PC-9 (cell line): ENCODE measurements around the gene IVD. TPM values are rescaled to one million over a fixed set of nuclear protein-coding genes. Genes with fewer than 3 reads are reported as not detected.

Experiments used
- BruUV-seq: library from RNA; stranded (reverse); fragments of 400-500 nt; replicated peaks from 2 replicates; lab custom pipeline; 2021; lab: Mats Ljungman, UMichigan
- CTCF ChIA-PET: fragments of 300-600 bp; sonication (Branson Sonifier 250); formaldehyde crosslinking; loops from one replicate; lab custom pipeline; 2022; ENCODE audit warnings: antibody characterized with exemption; lab: Charles Lee
- POLR2A ChIA-PET: fragments of 300-600 bp; sonication (Branson Sonifier 250); formaldehyde crosslinking; loops from one replicate; lab custom pipeline; 2022; ENCODE audit warnings: antibody characterized with exemption; ENCODE audit not compliant: unreplicated experiment; lab: Charles Lee
- DNase-seq, 2 experiments: peaks; one replicate each; pipeline versions ENCODE4 v3.0.0 to v3.0.0-alpha.2; 2015 to 2022; ENCODE audit warnings: mixed read lengths in 1 of 2
- H2AFZ ChIP-seq: fragments of 200-600 bp; sonication (generic); 2 replicates; pipeline ENCODE4 v1.8.1; 2017; ENCODE audit warnings: antibody characterized with exemption
- H3F3A ChIP-seq: fragments of 200-600 bp; sonication (generic); 2 replicates; pipeline ENCODE4 v1.8.1; 2017; ENCODE audit warnings: antibody characterized with exemption, mild to moderate bottlenecking, low read depth; ENCODE audit not compliant: insufficient read depth
- H3K27ac ChIP-seq: fragments of 200-600 bp; sonication (generic); 2 replicates; pipeline ENCODE4 v1.6.1; 2016; ENCODE audit warnings: mixed run types
- H3K27me3 ChIP-seq: fragments of 200-600 bp; sonication (generic); 2 replicates; pipeline ENCODE4 v1.6.1; 2016; ENCODE audit warnings: low read depth, mixed run types; ENCODE audit not compliant: insufficient read depth
- H3K36me3 ChIP-seq: fragments of 200-600 bp; sonication (generic); 2 replicates; pipeline ENCODE4 v1.6.1; 2016; ENCODE audit warnings: low read depth, mixed run types
- H3K4me1 ChIP-seq: fragments of 200-600 bp; sonication (generic); replicated peaks from 2 replicates; pipeline ENCODE4 v1.6.1; 2016; ENCODE audit warnings: mixed run types; ENCODE audit not compliant: insufficient read depth
- H3K4me2 ChIP-seq: fragments of 200-600 bp; sonication (generic); 2 replicates; pipeline ENCODE4 v1.6.1; 2017; ENCODE audit warnings: mixed run types
- H3K4me3 ChIP-seq: fragments of 200-600 bp; sonication (generic); 2 replicates; pipeline ENCODE4 v1.6.1; 2016; ENCODE audit warnings: mixed run types
- H3K79me2 ChIP-seq: fragments of 200-600 bp; sonication (generic); 2 replicates; pipeline ENCODE4 v1.6.1; 2017; ENCODE audit warnings: low read depth, mixed run types
- H3K9me2 ChIP-seq: fragments of 200-600 bp; sonication (generic); 2 replicates; pipeline ENCODE4 v1.8.1; 2017; ENCODE audit warnings: mild to moderate bottlenecking; ENCODE audit not compliant: insufficient read depth
- H3K9me3 ChIP-seq: fragments of 200-600 bp; sonication (generic); 2 replicates; pipeline ENCODE4 v1.8.1; 2016; ENCODE audit warnings: low read depth; ENCODE audit not compliant: insufficient read depth
- H4K20me1 ChIP-seq: fragments of 200-600 bp; sonication (generic); 2 replicates; pipeline ENCODE4 v1.8.1; 2017; ENCODE audit not compliant: insufficient read depth
- EZH2 ChIP-seq: fragments of 200-600 bp; sonication (generic); IDR thresholded peaks from 2 replicates; pipeline ENCODE4 v1.8.0; 2017; ENCODE audit warnings: antibody characterized with exemption, low read depth
- intact Hi-C: fragments of 100-400 bp; cut with micrococcal nuclease; formaldehyde crosslinking; loops from one replicate; pipeline ENCODE4 v1.10.0; 2022; ENCODE audit not compliant: unreplicated experiment
- total RNA-seq: library from RNA; stranded (reverse); gene quantifications from 2 replicates; pipeline ENCODE4 v1.2.3, GENCODE V29; 2021
- TF ChIP-seq, protein P1 (sequence below): fragments of 200-600 bp; sonication (generic); conservative IDR thresholded peaks from 2 replicates; pipeline ENCODE4 v1.6.1; 2017; ENCODE audit warnings: mixed run types, antibody characterized with exemption, mild to moderate bottlenecking, moderate library complexity

The IVD gene
- total RNA-seq, 1 experiment from 2014 or later: 82.5 TPM

DNA sequence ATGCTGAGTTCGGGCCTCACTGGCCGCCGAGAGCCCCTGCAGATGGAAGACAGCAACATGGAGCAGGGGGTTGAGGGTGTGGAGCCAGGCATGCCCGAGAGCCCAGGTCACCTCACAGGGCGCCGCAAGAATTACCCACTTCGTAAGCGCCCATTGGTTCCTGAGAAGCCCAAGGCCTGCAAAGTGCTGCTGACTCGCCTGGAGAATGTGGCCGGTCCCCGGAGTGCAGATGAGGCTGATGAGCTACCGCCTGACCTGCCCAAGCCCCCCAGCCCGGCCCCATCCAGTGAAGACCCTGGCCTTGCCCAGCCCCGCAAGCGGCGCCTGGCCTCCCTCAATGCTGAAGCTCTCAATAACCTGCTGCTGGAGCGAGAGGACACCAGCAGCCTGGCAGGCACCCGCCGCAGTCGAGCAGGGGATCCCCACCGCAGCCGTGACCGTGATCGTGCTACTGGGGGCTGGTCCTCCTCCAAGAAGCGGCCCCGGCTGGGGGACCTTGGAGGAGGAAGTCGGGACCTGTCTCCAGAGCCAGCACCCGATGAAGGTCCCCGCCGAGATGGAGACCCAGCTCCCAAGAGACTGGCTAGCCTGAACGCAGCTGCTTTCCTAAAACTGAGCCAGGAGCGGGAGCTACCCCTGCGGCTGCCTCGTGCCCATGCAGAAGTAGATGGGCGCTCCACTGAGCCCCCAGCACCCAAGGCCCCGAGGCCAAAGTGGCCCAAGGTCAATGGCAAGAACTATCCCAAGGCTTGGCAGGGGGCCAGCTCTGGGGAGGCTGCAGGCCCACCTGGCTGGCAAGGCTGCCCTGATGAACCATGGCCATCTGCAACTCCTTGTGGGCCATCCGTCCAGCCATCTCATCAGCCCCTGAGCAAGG is 53.1 kb downstream of the IVD start:
- TF ChIP-seq, protein P1, sequence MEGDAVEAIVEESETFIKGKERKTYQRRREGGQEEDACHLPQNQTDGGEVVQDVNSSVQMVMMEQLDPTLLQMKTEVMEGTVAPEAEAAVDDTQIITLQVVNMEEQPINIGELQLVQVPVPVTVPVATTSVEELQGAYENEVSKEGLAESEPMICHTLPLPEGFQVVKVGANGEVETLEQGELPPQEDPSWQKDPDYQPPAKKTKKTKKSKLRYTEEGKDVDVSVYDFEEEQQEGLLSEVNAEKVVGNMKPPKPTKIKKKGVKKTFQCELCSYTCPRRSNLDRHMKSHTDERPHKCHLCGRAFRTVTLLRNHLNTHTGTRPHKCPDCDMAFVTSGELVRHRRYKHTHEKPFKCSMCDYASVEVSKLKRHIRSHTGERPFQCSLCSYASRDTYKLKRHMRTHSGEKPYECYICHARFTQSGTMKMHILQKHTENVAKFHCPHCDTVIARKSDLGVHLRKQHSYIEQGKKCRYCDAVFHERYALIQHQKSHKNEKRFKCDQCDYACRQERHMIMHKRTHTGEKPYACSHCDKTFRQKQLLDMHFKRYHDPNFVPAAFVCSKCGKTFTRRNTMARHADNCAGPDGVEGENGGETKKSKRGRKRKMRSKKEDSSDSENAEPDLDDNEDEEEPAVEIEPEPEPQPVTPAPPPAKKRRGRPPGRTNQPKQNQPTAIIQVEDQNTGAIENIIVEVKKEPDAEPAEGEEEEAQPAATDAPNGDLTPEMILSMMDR: no peak
- no peak for TF ChIP-seq EZH2
- H3K79me2 ChIP-seq: peaks cover 32% of the 10 kb centered on the region
- H3K4me3 ChIP-seq: no peak overlapping the region
- no peak overlapping the region for H3K27ac ChIP-seq
- H3K4me2 ChIP-seq: no peak overlapping the region
- no peaks in the 10 kb centered on the region for H3K27me3 ChIP-seq
- H3K36me3 ChIP-seq: no peaks in the 10 kb centered on the region
- no peaks in the 10 kb centered on the region for H3K9me3 ChIP-seq
- ChIA-PET POLR2A (no interaction called here), CTCF (interaction anchor here (0.6 kb wide), 1 partner anchor 55 kb away, joined by 3 read pairs; no protein-coding TSS in a partner anchor)
- BruUV-seq: no TSS peak
- no peak overlapping the region for H2AFZ ChIP-seq
- intact Hi-C loops: no loop called here
- peaks cover 8% of the 10 kb centered on the region; the same call in 1 of the 2 replicates for H3F3A ChIP-seq
- no peak for DNase-seq
- peaks cover 16% of the 10 kb centered on the region for H4K20me1 ChIP-seq
- peaks cover 27% of the 10 kb centered on the region for H3K4me1 ChIP-seq
- no peaks in the 10 kb centered on the region for H3K9me2 ChIP-seq

DNA sequence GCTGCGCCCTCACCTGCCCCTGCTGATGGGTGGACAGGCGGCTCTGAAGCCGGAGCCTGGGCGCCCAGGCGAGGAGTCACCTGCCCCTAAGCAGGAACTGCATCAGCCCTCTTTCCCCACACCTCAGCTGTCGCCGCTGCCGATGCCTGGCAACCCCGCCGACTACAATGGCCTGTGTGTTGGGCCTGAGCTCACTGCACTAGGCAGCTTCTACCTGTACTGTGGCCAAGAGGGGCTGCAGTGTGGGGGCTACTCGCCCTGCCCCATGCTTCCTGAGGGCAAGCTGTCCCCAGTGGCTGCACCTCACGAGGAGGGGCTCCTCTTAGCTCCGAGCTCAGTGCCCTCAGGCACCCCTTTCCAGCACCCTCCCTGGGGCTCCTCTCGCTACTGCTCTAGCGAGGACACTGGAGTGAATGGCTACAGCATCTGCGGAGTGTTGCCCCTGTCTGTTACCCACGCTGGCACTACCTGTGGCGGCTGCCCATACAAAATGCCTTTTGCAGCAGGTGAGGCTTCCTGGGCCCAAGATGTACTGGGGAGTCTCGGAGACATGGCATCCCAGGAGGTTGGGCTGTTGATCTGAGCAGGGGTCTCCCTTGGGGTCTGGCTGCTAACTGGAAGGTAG is 53.9 kb downstream of the IVD start:
- no peaks in the 10 kb centered on the region for H3K9me2 ChIP-seq
- H4K20me1 ChIP-seq: peaks cover 13% of the 10 kb centered on the region
- H3F3A ChIP-seq: peaks cover 6% of the 10 kb centered on the region; the same call in 1 of the 2 replicates
- intact Hi-C loops: no loop called here
- H3K27me3 ChIP-seq: no peaks in the 10 kb centered on the region
- peaks cover 24% of the 10 kb centered on the region for H3K79me2 ChIP-seq
- no peak overlapping the region for H3K4me2 ChIP-seq
- POLR2A ChIA-PET: no interaction called here
- no peak overlapping the region for H2AFZ ChIP-seq
- CTCF ChIA-PET: no interaction called here
- no peak overlapping the region for H3K4me3 ChIP-seq
- no peaks in the 10 kb centered on the region for H3K36me3 ChIP-seq
- H3K27ac ChIP-seq: no peak overlapping the region
- H3K9me3 ChIP-seq: no peaks in the 10 kb centered on the region
- TF ChIP-seq EZH2: no peak
- TF ChIP-seq, protein P1: no peak
- DNase-seq: no peak
- no TSS peak for BruUV-seq
- H3K4me1 ChIP-seq: peaks cover 21% of the 10 kb centered on the region

GRCh38 chr15:40460404-40460803 is 54.8 kb downstream of the IVD start:
- peaks cover 12% of the 10 kb centered on the region for H3K4me1 ChIP-seq

More at GRCh38 chr15:40460404-40460803, 54.8 kb downstream of the IVD start:
- ChIA-PET POLR2A (no interaction called here), CTCF (no interaction called here)
- H3K27ac ChIP-seq: no peak overlapping the region
- H3K36me3 ChIP-seq: no peaks in the 10 kb centered on the region
- H3K9me2 ChIP-seq: no peaks in the 10 kb centered on the region
- H4K20me1 ChIP-seq: peaks cover 6% of the 10 kb centered on the region; the same call in 1 of the 2 replicates
- H3K4me3 ChIP-seq: no peak overlapping the region
- intact Hi-C loops: no loop called here
- DNase-seq: no peak
- BruUV-seq: no TSS peak
- H3K4me2 ChIP-seq: no peak overlapping the region
- H3K27me3 ChIP-seq: no peaks in the 10 kb centered on the region
- no peaks in the 10 kb centered on the region for H3K9me3 ChIP-seq
- no peaks in the 10 kb centered on the region; the same call in 1 of the 2 replicates for H3F3A ChIP-seq
- H3K79me2 ChIP-seq: peaks cover 15% of the 10 kb centered on the region
- H2AFZ ChIP-seq: no peak overlapping the region
- TF ChIP-seq, protein P1: no peak
- no peak for TF ChIP-seq EZH2
